Gastrocnemius medialis (tissue), 4 donors: ENCODE results near the gene TSSC4.

Source experiments
- CTCF ChIP-seq, 5 experiments: fragments of 450-650 bp in 3 of 5; fragments of 200-600 bp in 2 of 5; sonication (generic) in 2 of 5; IDR thresholded peaks in 4 of 5; conservative IDR thresholded peaks in 1 of 5; 1 replicate in 4 of 5; 2 replicates in 1 of 5; pipeline ENCODE4 v1.5.1; 2016 to 2019; ENCODE audit warnings: antibody characterized with exemption in 5 of 5, mild to moderate bottlenecking in 3 of 5, moderate library complexity in 3 of 5
- POLR2A ChIP-seq, 2 donors: fragments of 450-650 bp; IDR thresholded peaks; one replicate each; pipeline ENCODE4 v1.6.1; 2017; ENCODE audit warnings: antibody characterized with exemption in 2 of 2, mild to moderate bottlenecking in 2 of 2, moderate library complexity in 2 of 2

- TF ChIP-seq CTCF (IDR thresholded peaks at IDR 0.05 in 4 of 5, conservative IDR thresholded peaks at IDR 0.05 in 1 of 5) (no peak), POLR2A (IDR thresholded peaks at IDR 0.05) (no peak)
Observed at GRCh38 chr11:2374456-2375201, 25.9 kb upstream of the TSSC4 start.
